ENCODE measurements around the gene MYRFL. TPM values are rescaled to one million over a fixed set of nuclear protein-coding genes. Genes with fewer than 3 reads are reported as not detected.

The MYRFL gene
- total RNA-seq, 1 experiment from 2014 or later = not detected

GRCh38 chr12:69947897-69948296 lies 122.9 kb downstream of the MYRFL start:
- no peaks in the 10 kb centered on the region for H3K4me1 Mint-ChIP-seq (ENCODE audit: insufficient read depth, unreplicated experiment)
- peaks cover 2% of the 10 kb centered on the region for H3K36me3 Mint-ChIP-seq (ENCODE audit: insufficient read depth, unreplicated experiment)
- H3K27me3 Mint-ChIP-seq (ENCODE audit: insufficient read depth, unreplicated experiment) = no peaks in the 10 kb centered on the region
- no peaks in the 10 kb centered on the region for H3K9me3 Mint-ChIP-seq (ENCODE audit: unreplicated experiment)
- no TSS peak for BruUV-seq (replicated peaks)
- H3K27ac Mint-ChIP-seq (ENCODE audit: low read depth, unreplicated experiment) = no peak overlapping the region
- no peak overlapping the region for H3K4me3 Mint-ChIP-seq (ENCODE audit: unreplicated experiment)
- intact Hi-C loops (cut with micrococcal nuclease) = no loop called here
- no peak for TF ChIP-seq CTCF (IDR thresholded peaks at IDR 0.05; ENCODE audit: unreplicated experiment)
- ChIA-PET POLR2A (no interaction called here), CTCF (interaction anchor here (0.6 kb wide), 1 partner anchor 272 kb away, joined by 3 read pairs; no protein-coding TSS in a partner anchor)
- no peak for DNase-seq (ENCODE audit: unreplicated experiment)

GRCh38 chr12:69948851-69949250 lies 123.8 kb downstream of the MYRFL start:
- DNase-seq (ENCODE audit: unreplicated experiment) = no peak
- no peaks in the 10 kb centered on the region for H3K27me3 Mint-ChIP-seq (ENCODE audit: insufficient read depth, unreplicated experiment)
- H3K27ac Mint-ChIP-seq (ENCODE audit: low read depth, unreplicated experiment) = no peak overlapping the region
- H3K9me3 Mint-ChIP-seq (ENCODE audit: unreplicated experiment) = no peaks in the 10 kb centered on the region
- ChIA-PET POLR2A (interaction anchor here (0.7 kb wide), 1 partner anchor 41 kb away, joined by 3 read pairs; no protein-coding TSS in a partner anchor), CTCF (no interaction called here)
- no TSS peak for BruUV-seq (replicated peaks)
- no peak overlapping the region for H3K4me3 Mint-ChIP-seq (ENCODE audit: unreplicated experiment)
- TF ChIP-seq CTCF (IDR thresholded peaks at IDR 0.05; ENCODE audit: unreplicated experiment) = no peak
- intact Hi-C loops (cut with micrococcal nuclease) = no loop called here
- no peaks in the 10 kb centered on the region for H3K4me1 Mint-ChIP-seq (ENCODE audit: insufficient read depth, unreplicated experiment)
- H3K36me3 Mint-ChIP-seq (ENCODE audit: insufficient read depth, unreplicated experiment) = peaks cover 5% of the 10 kb centered on the region

- BruUV-seq (replicated peaks) = no TSS peak
- H3K4me3 Mint-ChIP-seq (ENCODE audit: unreplicated experiment) = no peak overlapping the region
- CTCF ChIA-PET = interaction anchor here (0.6 kb wide), 1 partner anchor 108 kb away, joined by 3 read pairs; no protein-coding TSS in a partner anchor
- H3K36me3 Mint-ChIP-seq (ENCODE audit: insufficient read depth, unreplicated experiment) = peaks cover 5% of the 10 kb centered on the region
- POLR2A ChIA-PET = interaction anchor here (0.7 kb wide), 1 partner anchor 41 kb away, joined by 3 read pairs; no protein-coding TSS in a partner anchor
- intact Hi-C loops (cut with micrococcal nuclease) = no loop called here
- no peaks in the 10 kb centered on the region for H3K27me3 Mint-ChIP-seq (ENCODE audit: insufficient read depth, unreplicated experiment)
- H3K27ac Mint-ChIP-seq (ENCODE audit: low read depth, unreplicated experiment) = no peak overlapping the region
- no peaks in the 10 kb centered on the region for H3K9me3 Mint-ChIP-seq (ENCODE audit: unreplicated experiment)
- DNase-seq (ENCODE audit: unreplicated experiment) = no peak
- TF ChIP-seq CTCF (IDR thresholded peaks at IDR 0.05; ENCODE audit: unreplicated experiment) = no peak
- no peaks in the 10 kb centered on the region for H3K4me1 Mint-ChIP-seq (ENCODE audit: insufficient read depth, unreplicated experiment)
Observed at GRCh38 chr12:69949311-69950002, 124.4 kb downstream of the MYRFL start.

GRCh38 chr12:69951108-69951507 lies 126.1 kb downstream of the MYRFL start:
- ChIA-PET POLR2A (no interaction called here), CTCF (no interaction called here)
- no peaks in the 10 kb centered on the region for H3K27me3 Mint-ChIP-seq (ENCODE audit: insufficient read depth, unreplicated experiment)

More at GRCh38 chr12:69951108-69951507, 126.1 kb downstream of the MYRFL start:
- Mint-ChIP-seq H3K4me3 (ENCODE audit: unreplicated experiment) (no peak overlapping the region), H3K27ac (ENCODE audit: low read depth, unreplicated experiment) (no peak overlapping the region), H3K9me3 (ENCODE audit: unreplicated experiment) (no peaks in the 10 kb centered on the region), H3K4me1 (ENCODE audit: insufficient read depth, unreplicated experiment) (no peaks in the 10 kb centered on the region), H3K36me3 (ENCODE audit: insufficient read depth, unreplicated experiment) (peaks cover 5% of the 10 kb centered on the region)
- DNase-seq (ENCODE audit: unreplicated experiment) = no peak
- TF ChIP-seq CTCF (IDR thresholded peaks at IDR 0.05; ENCODE audit: unreplicated experiment) = no peak
- intact Hi-C loops (cut with micrococcal nuclease) = no loop called here
- BruUV-seq (replicated peaks) = no TSS peak
